GM21528 (cell line): ENCODE data around the gene CNGB1.

Experiments
- ATAC-seq: cut with Tn5 transposase; IDR thresholded peaks from one replicate; pipeline ENCODE4 v1.9.1; 2021; ENCODE audit warnings: mild to moderate bottlenecking, moderate library complexity; ENCODE audit not compliant: unreplicated experiment, low FRiP score

CNGB1 gene

DNA sequence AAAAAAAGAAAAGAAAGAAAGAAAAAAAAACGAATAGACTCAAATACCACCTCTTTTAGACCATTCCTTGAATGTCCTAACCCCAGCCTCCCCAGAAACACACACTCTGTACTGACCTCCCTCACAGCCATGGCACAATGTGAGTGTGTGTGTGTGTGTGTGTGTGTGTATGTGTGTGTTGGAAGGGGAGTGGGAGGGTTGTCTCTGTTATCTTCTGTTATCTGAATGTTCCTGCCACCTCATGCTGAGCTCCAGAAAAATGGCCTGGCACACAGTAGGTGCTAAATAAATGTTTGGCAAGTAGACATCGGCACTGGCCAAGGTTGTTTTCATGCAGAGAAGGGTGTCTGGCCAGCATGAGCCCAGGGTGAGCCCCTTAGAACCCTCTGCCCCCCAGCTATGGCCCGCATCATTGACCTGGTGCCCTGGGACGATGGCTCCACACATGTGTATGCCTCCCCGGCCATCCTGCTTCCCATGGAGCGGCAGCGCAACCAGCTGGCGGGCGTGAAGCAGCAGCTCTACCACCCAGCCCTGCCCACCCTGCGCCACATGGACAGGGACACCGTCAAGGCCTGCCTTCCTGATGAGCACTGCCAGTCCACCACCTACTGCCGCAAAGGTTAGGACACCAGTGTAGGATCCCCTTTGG, 6.6 kb upstream of the CNGB1 start:
- ATAC-seq = no peak

DNA sequence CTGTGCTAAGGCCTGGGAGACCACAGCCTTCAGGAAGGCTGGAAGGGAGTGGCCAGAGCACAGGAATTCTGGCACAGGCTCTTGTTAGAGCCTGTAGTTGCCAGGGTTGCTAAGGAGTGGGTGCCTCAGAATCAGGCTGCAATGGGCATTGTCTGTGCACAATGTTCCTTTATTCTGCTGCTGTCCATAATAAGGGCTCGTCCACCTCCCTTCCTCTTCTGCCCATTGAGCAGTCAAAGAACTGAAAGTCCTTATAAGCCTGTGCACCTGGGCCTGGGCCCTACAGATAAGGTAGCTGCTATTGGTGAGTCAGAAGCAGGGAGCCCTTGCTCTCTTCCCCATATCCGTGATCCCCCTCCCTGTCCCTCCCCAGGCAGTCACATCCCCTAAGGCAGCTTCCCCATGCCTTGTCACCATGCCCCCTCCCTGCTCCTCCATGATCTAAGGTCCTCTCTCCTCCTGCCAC, 5.4 kb upstream of the CNGB1 start:
- ATAC-seq = no peak

DNA sequence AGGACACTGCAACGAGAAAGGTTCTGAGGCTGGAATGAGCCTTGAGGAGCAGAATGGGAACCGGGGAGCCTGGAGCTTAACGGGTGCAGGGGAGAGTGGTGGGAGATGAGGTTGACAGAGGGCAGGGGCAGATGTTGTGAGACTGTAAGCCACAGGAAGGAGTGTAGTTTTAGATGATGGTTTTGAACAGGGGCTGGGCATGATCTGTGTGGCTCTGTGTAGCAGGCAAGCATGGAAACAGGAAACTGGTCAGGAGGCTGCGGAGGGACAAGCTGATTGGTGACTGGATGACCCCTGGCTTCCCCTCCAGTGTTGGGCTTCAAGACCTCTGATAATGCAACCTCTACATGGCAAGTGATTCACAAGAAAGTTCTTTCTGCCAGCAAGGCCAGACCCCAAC, 1.4 kb upstream of the CNGB1 start:
- ATAC-seq = no peak

DNA sequence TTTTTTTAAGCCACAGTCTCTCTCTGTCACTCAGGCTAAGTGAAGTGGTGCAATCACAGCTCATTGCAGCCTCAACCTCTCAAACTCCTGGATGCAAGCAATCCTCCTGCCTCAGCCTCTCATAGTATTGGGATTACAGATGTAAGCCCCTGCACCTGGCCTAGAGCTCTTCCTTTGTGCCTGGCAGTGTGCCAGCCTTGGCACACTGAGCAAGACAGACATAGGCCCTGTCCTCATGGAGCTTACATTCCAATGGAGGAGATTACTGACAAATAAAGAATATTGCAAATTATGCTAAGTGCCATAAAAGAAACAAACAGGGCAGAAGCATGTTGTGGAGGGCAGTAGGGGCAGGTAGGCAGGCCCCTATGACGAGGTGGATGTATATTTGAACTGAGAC, 920 bp upstream of the CNGB1 start:
- ATAC-seq = no peak

- no peak for ATAC-seq
Measured at GRCh38 chr16:57970319-57970718, 609 bp downstream of the CNGB1 start.

GRCh38 chr16:57969451-57970123, 1.3 kb downstream of the CNGB1 start:
- ATAC-seq = no peak

DNA sequence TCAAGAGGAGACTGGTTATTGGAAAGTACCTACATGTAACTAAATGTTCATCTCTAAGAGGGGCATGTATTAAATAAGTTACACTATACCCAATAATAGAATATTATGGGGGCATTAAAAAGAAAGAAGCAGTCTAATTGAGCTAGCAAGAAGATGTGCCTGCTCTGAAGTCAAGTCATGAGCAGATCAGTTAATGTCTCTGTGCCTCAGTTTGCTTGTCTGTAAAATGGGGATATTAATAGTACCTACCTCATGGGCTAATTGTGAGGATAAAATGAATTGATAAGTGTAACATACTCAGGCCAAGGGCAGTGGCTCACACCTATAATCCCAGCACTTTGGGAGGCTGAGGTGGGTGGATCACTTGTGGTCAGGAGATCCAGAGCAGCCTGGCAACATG, 3.0 kb downstream of the CNGB1 start:
- no peak for ATAC-seq

GRCh38 chr16:57966986-57967385, 3.9 kb downstream of the CNGB1 start:
- no peak for ATAC-seq

GRCh38 chr16:57966204-57966771, 4.6 kb downstream of the CNGB1 start:
- ATAC-seq = no peak

DNA sequence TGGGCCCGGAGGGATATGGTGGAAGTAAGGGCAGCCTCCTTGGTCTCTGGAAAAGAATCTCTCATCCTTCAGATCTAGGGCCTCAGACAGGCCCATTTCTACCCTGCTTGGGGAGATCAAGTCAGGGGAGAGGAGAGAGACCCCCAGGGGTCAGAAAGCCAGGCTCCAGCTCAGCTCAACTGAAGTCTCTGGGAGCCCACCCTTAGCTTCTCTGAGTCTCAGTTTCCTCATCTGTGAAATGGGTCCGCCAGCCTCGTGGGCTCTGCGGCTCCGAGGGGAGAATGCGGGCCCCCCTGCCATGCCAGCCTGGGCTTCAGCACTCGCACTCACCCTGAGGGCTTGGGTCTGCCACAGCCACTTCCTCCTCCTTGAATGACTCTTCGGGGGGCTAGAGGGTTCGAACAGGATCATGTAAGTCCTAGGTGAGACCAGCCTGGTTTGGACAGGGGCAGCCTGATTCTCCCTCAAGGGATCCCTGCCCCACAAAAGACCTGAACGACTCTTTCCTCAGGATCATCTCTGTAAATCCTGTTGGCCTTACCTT, 6.7 kb downstream of the CNGB1 start:
- ATAC-seq = no peak

GRCh38 chr16:57962756-57963155, 8.2 kb downstream of the CNGB1 start:
- no peak for ATAC-seq

DNA sequence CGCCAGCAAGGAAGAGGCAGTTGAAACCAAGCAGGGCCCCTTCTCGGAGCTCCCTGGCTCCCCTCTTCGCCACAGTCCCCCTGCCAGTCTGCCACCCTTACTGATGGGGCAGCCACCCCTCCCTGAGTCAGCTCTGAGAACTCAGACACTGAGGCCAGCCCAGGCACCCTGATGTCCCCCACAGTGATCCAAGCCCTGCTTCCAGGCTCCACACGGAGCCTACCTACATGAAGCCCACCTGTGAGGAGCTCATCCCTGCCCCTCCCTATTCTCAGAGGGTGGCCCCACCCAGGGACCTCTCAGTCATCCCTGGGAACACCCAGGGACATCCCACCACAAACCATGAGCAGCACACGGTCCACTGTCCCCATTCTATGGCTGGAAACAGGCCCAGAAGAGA, 8.9 kb downstream of the CNGB1 start:
- ATAC-seq = no peak

DNA sequence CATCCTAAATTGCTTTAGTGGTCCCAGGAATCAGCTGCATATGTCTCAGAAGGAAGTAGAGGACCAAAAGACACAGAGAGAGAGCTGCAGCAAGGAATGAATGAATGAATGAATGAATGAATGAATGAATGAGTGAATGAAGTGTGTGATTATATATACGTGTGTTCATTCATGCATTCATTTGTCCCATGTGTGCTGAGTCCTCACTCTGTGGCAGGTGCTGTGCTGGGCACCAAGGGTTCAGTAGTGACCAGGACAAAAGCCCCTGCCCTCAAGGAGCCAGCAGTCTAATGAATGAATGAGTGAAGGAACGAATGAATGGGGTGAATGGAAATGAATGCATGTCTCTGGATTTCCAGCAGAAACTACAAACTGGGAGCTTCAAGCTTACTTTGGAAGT, 9.4 kb downstream of the CNGB1 start:
- ATAC-seq = no peak

DNA sequence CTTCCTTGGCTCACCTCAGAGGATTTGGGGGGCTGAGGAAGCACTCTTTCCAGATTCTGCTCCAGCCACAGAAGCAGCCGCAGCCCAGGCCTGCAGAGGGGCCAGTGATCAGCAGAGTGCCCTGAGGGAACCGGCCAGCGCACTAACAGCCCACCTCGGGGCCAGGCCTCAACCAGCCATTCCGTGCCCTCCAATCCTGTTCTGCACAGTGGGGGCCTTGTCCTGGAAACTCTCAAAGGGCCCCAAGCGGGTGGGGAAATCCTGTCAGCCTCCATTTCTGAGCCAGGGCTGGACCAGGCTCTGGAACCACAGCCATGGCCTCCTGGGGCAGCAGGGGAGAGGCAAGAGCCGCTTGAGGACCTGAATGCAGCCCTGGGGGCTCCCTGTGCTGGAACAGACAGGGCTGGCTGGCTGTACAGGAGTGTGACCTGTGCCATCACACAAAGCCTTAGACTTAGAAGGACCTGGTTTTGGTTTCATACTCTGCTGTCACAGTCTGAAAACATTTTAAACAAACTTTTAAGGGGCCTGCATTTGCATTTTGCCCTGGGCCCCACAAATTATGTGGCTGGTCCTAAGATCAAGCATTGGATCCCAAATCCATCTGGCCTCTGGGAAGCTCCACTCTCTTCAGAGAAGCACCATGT, 10.0 kb downstream of the CNGB1 start:
- ATAC-seq = no peak

DNA sequence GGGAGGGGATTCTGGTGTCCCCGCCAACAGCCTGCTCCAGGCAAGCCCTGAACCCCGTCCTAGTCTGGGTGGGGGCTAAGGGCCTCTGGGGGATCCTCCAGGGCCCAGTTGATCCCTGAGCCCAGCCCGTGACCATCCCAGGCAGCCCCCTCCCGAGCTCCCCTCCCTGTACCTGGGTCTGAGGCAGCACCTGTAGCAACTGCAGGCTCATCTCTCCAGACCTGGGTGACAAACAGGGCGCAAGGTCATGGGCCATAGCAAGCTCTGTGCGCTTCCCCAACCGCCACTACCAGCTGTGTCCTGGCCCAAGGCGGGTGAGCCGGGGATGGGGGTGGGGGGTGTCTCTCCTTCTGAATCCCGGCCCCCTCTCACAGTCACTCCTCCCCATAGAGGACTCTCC, 10.6 kb downstream of the CNGB1 start:
- no peak for ATAC-seq

DNA sequence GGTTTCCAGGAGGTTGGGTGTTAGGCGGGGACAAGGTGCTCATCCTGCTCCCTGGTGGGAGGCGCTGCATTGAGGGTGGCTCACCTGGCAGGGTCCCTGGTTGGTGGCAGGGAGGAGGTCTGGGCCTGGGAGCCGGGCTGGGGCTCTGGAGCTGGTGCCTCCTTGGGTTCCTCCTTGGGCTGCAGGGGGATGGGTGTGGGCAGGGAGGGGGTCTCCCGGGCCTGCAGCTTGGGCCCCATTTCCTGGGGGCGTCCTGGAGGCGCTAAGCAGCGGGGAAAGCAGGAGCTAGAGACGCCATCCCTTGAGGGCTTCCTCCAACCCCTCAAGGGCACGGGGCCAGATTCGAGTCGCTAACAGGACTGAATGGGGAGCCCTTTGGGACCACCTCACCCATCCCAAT, 11.1 kb downstream of the CNGB1 start:
- no peak for ATAC-seq

GRCh38 chr16:57959121-57959520, 11.8 kb downstream of the CNGB1 start:
- ATAC-seq = no peak

- ATAC-seq = no peak
Measured at GRCh38 chr16:57958544-57958943, 12.4 kb downstream of the CNGB1 start.

DNA sequence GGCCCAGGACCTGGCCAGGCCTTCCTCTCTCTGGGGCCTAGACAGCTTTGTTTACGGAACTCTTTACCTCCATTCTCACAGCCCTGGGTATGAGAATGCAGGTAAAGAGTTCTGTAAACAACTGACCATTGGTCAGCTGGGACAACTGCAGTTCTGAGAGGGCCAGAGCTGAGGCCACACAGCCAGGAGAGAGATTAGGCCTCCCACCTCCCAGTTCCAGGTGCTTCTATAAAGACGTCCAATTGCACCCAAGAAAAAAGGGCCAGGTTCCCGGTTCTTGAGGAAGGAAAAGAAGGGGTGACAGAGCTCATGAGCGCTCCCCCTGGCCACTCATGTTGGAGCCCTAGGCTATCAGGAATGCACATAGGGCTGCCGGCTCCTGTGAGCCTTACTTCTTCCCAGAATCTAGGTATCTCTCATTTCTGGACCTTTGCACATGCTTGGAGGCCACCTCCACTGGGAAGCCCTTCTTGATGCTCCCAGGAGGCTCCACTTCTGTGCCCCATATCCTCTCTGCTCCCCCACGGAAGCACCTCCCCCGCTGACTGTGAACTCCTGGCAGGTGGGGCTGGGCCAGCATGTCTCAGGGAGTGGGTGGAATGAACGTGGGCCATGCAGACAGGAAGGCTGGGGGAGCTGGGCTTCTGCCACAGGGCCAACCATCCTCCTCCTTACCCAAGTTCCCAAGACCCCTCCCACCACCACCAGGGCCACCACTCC, 13.1 kb downstream of the CNGB1 start:
- no peak for ATAC-seq

- ATAC-seq = no peak
Measured at GRCh38 chr16:57956924-57957672, 13.8 kb downstream of the CNGB1 start.
